DND-41 (cell line): Measurements from ENCODE around the gene LEMD1.

Experiments
- ATAC-seq: fragments of 200-7000 bp; cut with Tn5 transposase; 3 replicates; pipeline ENCODE4 v1.9.1; 2021; ENCODE audit warnings: low read depth; ENCODE audit not compliant: insufficient read depth
- DNase-seq: peaks from one replicate; pipeline ENCODE4 v3.0.0-alpha.2; 2020
- H2AFZ ChIP-seq: 2 replicates; pipeline ENCODE4 v1.6.0; 2012; ENCODE audit warnings: low read depth, low read length
- H3K27ac ChIP-seq: 2 replicates; pipeline ENCODE4 v1.5.1; 2012; ENCODE audit warnings: low read length, inconsistent platforms
- H3K27me3 ChIP-seq: fragments of 200-600 bp; sonication (generic); 2 replicates; pipeline ENCODE4 v1.6.0; 2012; ENCODE audit warnings: low read length, mild to moderate bottlenecking, inconsistent platforms; ENCODE audit not compliant: insufficient read depth, poor library complexity
- H3K36me3 ChIP-seq: 2 replicates; pipeline ENCODE4 v1.5.1; 2012; ENCODE audit warnings: low read length, inconsistent platforms; ENCODE audit not compliant: insufficient read depth
- H3K4me1 ChIP-seq: 2 replicates; pipeline ENCODE4 v1.5.1; 2012; ENCODE audit warnings: mild to moderate bottlenecking, low read length; ENCODE audit not compliant: insufficient read depth
- H3K4me2 ChIP-seq: 2 replicates; pipeline ENCODE4 v1.6.0; 2012; ENCODE audit warnings: mild to moderate bottlenecking, moderate library complexity, low read length, inconsistent platforms; ENCODE audit not compliant: insufficient read depth
- H3K4me3 ChIP-seq, 2 experiments: fragments of 200-600 bp in 1 of 2; shearing (Covaris generic) in 1 of 2; 2 replicates each; pipeline ENCODE4 v1.5.1; 2012 to 2016; ENCODE audit warnings: inconsistent platforms in 2 of 2, low read length in 2 of 2, mild to moderate bottlenecking in 2 of 2, low read depth in 1 of 2, moderate library complexity in 1 of 2
- H3K79me2 ChIP-seq: 2 replicates; pipeline ENCODE4 v1.6.0; 2012; ENCODE audit warnings: low read length, inconsistent platforms; ENCODE audit not compliant: insufficient read depth
- H3K9ac ChIP-seq: 2 replicates; pipeline ENCODE4 v1.6.0; 2012; ENCODE audit warnings: low read depth, mild to moderate bottlenecking, inconsistent platforms, low read length, moderate library complexity
- H3K9me3 ChIP-seq: 2 replicates; pipeline ENCODE4 v1.5.1; 2012; ENCODE audit warnings: low read length, moderate library complexity, mild to moderate bottlenecking, inconsistent platforms; ENCODE audit not compliant: insufficient read depth, severe bottlenecking
- H4K20me1 ChIP-seq: 2 replicates; pipeline ENCODE4 v1.6.0; 2012; ENCODE audit warnings: low read length; ENCODE audit not compliant: insufficient read depth
- EZH2 ChIP-seq: IDR thresholded peaks from 3 replicates; pipeline ENCODE4 v1.6.1; 2012; ENCODE audit warnings: borderline replicate concordance, low read depth, mild to moderate bottlenecking, moderate library complexity, low read length, inconsistent platforms; ENCODE audit not compliant: severe bottlenecking
- TF ChIP-seq, protein P1 (sequence below): IDR thresholded peaks from 2 replicates; pipeline ENCODE4 v1.5.1; 2012; ENCODE audit warnings: borderline replicate concordance, low read length, moderate library complexity, mild to moderate bottlenecking; ENCODE audit not compliant: poor library complexity, severe bottlenecking; ENCODE audit errors: extremely low read depth

LEMD1 gene

GRCh38 chr1:205444300-205444930 is 22.6 kb upstream of the LEMD1 start:
- TF ChIP-seq EZH2 = no peak
- TF ChIP-seq, protein P1, sequence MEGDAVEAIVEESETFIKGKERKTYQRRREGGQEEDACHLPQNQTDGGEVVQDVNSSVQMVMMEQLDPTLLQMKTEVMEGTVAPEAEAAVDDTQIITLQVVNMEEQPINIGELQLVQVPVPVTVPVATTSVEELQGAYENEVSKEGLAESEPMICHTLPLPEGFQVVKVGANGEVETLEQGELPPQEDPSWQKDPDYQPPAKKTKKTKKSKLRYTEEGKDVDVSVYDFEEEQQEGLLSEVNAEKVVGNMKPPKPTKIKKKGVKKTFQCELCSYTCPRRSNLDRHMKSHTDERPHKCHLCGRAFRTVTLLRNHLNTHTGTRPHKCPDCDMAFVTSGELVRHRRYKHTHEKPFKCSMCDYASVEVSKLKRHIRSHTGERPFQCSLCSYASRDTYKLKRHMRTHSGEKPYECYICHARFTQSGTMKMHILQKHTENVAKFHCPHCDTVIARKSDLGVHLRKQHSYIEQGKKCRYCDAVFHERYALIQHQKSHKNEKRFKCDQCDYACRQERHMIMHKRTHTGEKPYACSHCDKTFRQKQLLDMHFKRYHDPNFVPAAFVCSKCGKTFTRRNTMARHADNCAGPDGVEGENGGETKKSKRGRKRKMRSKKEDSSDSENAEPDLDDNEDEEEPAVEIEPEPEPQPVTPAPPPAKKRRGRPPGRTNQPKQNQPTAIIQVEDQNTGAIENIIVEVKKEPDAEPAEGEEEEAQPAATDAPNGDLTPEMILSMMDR = no peak
- Histone ChIP-seq H3K27me3 (peaks cover 27% of the 10 kb centered on the region), H3K4me3 (no peak overlapping the region), H3K27ac (no peak overlapping the region), H2AFZ (no peak overlapping the region), H3K79me2 (no peaks in the 10 kb centered on the region), H3K9ac (no peak overlapping the region), H4K20me1 (peaks cover 3% of the 10 kb centered on the region; the same call in 1 of the 2 replicates), H3K4me2 (no peak overlapping the region), H3K9me3 (no peaks in the 10 kb centered on the region), H3K36me3 (no peaks in the 10 kb centered on the region), H3K4me1 (no peaks in the 10 kb centered on the region)
- no peak for DNase-seq
- no peak for ATAC-seq

DNA sequence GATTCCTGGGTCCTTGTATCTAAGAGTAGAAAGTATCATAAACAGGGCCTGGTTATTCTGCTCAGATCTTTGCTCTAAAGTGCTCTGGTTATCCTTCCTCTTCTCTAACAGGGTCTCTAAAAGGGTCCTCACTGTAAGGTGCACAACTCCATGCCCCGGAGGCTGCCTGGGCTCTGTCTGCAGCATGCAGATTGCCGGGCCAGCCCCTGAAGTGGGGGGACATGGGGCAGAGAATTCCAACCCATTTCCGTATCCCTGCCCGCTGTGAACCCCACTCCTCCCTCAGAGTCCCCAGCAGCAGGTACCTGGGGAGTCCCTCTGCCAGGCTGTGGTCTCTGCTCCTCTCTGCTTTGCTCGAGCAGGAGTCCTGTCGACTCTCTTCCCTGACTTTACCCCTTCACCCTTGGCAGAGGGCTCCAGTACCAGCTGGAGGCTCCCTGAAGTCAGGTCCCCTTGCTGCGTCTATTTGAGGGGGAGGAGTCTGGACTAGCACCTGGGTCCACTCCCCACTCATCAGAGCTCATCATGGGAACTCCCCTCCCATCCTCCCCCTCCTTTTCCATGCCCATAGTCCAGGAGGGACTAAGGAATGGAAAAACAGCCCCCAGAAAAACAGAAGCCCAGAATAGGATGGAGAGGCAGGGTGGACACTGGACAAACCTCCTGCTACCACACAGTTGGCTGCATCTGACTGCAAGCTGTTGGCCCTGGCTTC is 21.9 kb upstream of the LEMD1 start:
- Histone ChIP-seq H3K79me2 (no peaks in the 10 kb centered on the region), H3K9me3 (no peaks in the 10 kb centered on the region), H3K27ac (no peak overlapping the region), H3K4me2 (no peak overlapping the region), H2AFZ (no peak overlapping the region), H3K36me3 (no peaks in the 10 kb centered on the region), H3K27me3 (peaks cover 29% of the 10 kb centered on the region), H3K4me3 (no peak overlapping the region), H4K20me1 (peaks cover 3% of the 10 kb centered on the region; the same call in 1 of the 2 replicates), H3K9ac (no peak overlapping the region), H3K4me1 (no peaks in the 10 kb centered on the region)
- TF ChIP-seq EZH2 = no peak
- TF ChIP-seq, protein P1 = no peak
- DNase-seq = no peak
- no peak for ATAC-seq

GRCh38 chr1:205442051-205442725 is 20.3 kb upstream of the LEMD1 start:
- H4K20me1 ChIP-seq = peaks cover 3% of the 10 kb centered on the region
- no peaks in the 10 kb centered on the region for H3K4me1 ChIP-seq
- H3K9ac ChIP-seq = no peak overlapping the region
- no peak overlapping the region for H2AFZ ChIP-seq
- no peak overlapping the region for H3K4me2 ChIP-seq
- ATAC-seq = no peak
- no peak for DNase-seq
- H3K79me2 ChIP-seq = no peaks in the 10 kb centered on the region
- no peak overlapping the region for H3K27ac ChIP-seq
- no peaks in the 10 kb centered on the region for H3K36me3 ChIP-seq
- TF ChIP-seq EZH2 = no peak
- TF ChIP-seq, protein P1 = no peak
- H3K27me3 ChIP-seq = peaks cover 29% of the 10 kb centered on the region
- H3K9me3 ChIP-seq = no peaks in the 10 kb centered on the region
- H3K4me3 ChIP-seq = no peak overlapping the region
